Chondrocyte (in vitro differentiated cells): ENCODE data around the gene TMEM266. TPM values are rescaled to one million over a fixed set of nuclear protein-coding genes. Genes with fewer than 3 reads are reported as not detected.
A peak's percentile ranks its signal among the peaks of the same experiment; 100 is the strongest.
"Not testable (repeated sequence)": the region's sequence is repeated elsewhere in the genome, so short reads cannot be mapped to it uniquely, and the experiment has no call there.

ENCODE experiments used
- DNase-seq: peaks from one replicate; pipeline ENCODE4 v3.0.0; 2021; ENCODE audit warnings: mixed read lengths, low spot score
- H3K27ac Mint-ChIP-seq: one replicate; pipeline ENCODE4 v1.8.0; 2021; ENCODE audit warnings: mild to moderate bottlenecking, moderate library complexity, mixed read lengths; ENCODE audit not compliant: unreplicated experiment
- H3K27me3 Mint-ChIP-seq: 2 replicates; pipeline ENCODE4 v1.8.0; 2021; ENCODE audit warnings: low read depth, mixed read lengths
- H3K36me3 Mint-ChIP-seq: 2 replicates; pipeline ENCODE4 v1.8.0; 2021; ENCODE audit warnings: low read depth, mixed read lengths
- H3K4me1 Mint-ChIP-seq: 2 replicates; pipeline ENCODE4 v1.8.0; 2021; ENCODE audit warnings: low read depth, mild to moderate bottlenecking, mixed read lengths
- H3K4me3 Mint-ChIP-seq: one replicate; pipeline ENCODE4 v1.8.0; 2021; ENCODE audit warnings: mild to moderate bottlenecking, moderate library complexity, mixed read lengths; ENCODE audit not compliant: unreplicated experiment
- H3K9me3 Mint-ChIP-seq: 2 replicates; pipeline ENCODE4 v1.8.0; 2021; ENCODE audit warnings: low read depth, mixed read lengths
- CTCF ChIP-seq: fragments of 200-600 bp; sonication (generic); IDR thresholded peaks from 2 replicates; pipeline ENCODE4 v1.5.0; 2021; ENCODE audit warnings: antibody characterized with exemption, mild to moderate bottlenecking, moderate library complexity
- long read RNA-seq: library from polyadenylated mRNA; stranded (forward); transcript quantifications from one replicate; pipeline ENCODE4 v2.0.0, GENCODE V29; 2021
- total RNA-seq: library from RNA; stranded (reverse); gene quantifications from 3 replicates; pipeline ENCODE4 v1.2.1, GENCODE V29; 2021

The TMEM266 gene
- total RNA-seq, result 0.20 to 1.1 TPM (median 0.23 TPM) in 3 replicates
- long read RNA-seq, result 0 reads

GRCh38 chr15:76059320-76060117, at the start of gene TMEM266:
Gene TMEM266 (plus strand): TSS chr15:76059985. CDS start chr15:76134264, 74,279 bp downstream.
- no peaks in the 10 kb centered on the region for H3K36me3 Mint-ChIP-seq
- no peak for DNase-seq
- peaks cover 56% of the 10 kb centered on the region for H3K27me3 Mint-ChIP-seq
- no peak within 1 kb of the TSS for H3K27ac Mint-ChIP-seq
- H3K9me3 Mint-ChIP-seq, result no peaks in the 10 kb centered on the region
- peak within 1 kb of the TSS; percentile 73 for H3K4me3 Mint-ChIP-seq
- TF ChIP-seq CTCF, result peak; percentile 1
- H3K4me1 Mint-ChIP-seq, result peaks cover 10% of the 10 kb centered on the region

- peaks cover 1% of the 10 kb centered on the region for H3K36me3 Mint-ChIP-seq
- H3K4me1 Mint-ChIP-seq, result peaks cover 3% of the 10 kb centered on the region
- no peak overlapping the region for H3K4me3 Mint-ChIP-seq
- no peak overlapping the region for H3K27ac Mint-ChIP-seq
- H3K27me3 Mint-ChIP-seq, result peaks cover 40% of the 10 kb centered on the region
- TF ChIP-seq CTCF, result no peak
- DNase-seq, result no peak
- peaks cover 14% of the 10 kb centered on the region for H3K9me3 Mint-ChIP-seq
Measured at GRCh38 chr15:76010613-76011012, 49.2 kb upstream of the TMEM266 start.

GRCh38 chr15:76011627-76012551, 47.9 kb upstream of the TMEM266 start, which contains the start of gene NRG4:
Gene NRG4 (minus strand): TSS chr15:76012424. CDS start chr15:76011230, 1,194 bp downstream.
- peaks cover 4% of the 10 kb centered on the region for H3K36me3 Mint-ChIP-seq
- H3K27ac Mint-ChIP-seq, result no peak within 1 kb of the TSS
- TF ChIP-seq CTCF, result no peak
- H3K27me3 Mint-ChIP-seq, result peaks cover 36% of the 10 kb centered on the region
- H3K4me1 Mint-ChIP-seq, result peaks cover 3% of the 10 kb centered on the region
- no peak within 1 kb of the TSS for H3K4me3 Mint-ChIP-seq
- no peak for DNase-seq
- peaks cover 22% of the 10 kb centered on the region for H3K9me3 Mint-ChIP-seq

GRCh38 chr15:76013470-76013869, 46.3 kb upstream of the TMEM266 start:
- not testable (repeated sequence) for DNase-seq, H3K4me3 Mint-ChIP-seq, H3K4me1 Mint-ChIP-seq, H3K27ac Mint-ChIP-seq, H3K36me3 Mint-ChIP-seq
- H3K27me3 Mint-ChIP-seq, result peaks cover 36% of the 10 kb centered on the region
- H3K9me3 Mint-ChIP-seq, result peaks cover 34% of the 10 kb centered on the region

GRCh38 chr15:76024021-76024768, 35.6 kb upstream of the TMEM266 start:
- Mint-ChIP-seq H3K27me3 (peaks cover 6% of the 10 kb centered on the region), H3K36me3 (peaks cover 3% of the 10 kb centered on the region), H3K27ac (no peak overlapping the region)

More at GRCh38 chr15:76024021-76024768, 35.6 kb upstream of the TMEM266 start:
- TF ChIP-seq CTCF, result no peak
- H3K9me3 Mint-ChIP-seq, result peaks cover 19% of the 10 kb centered on the region
- DNase-seq, result no peak
- H3K4me3 Mint-ChIP-seq, result no peak overlapping the region
- H3K4me1 Mint-ChIP-seq, result no peaks in the 10 kb centered on the region
